ENCODE data around the gene IMMP2L. TPM values are rescaled to one million over a fixed set of nuclear protein-coding genes. Genes with fewer than 3 reads are reported as not detected.

IMMP2L gene
- polyA plus RNA-seq, 1 donor (not counting 4 experiments of a cell fraction or from before 2014, with no cell fraction given): 14.1 TPM

DNA sequence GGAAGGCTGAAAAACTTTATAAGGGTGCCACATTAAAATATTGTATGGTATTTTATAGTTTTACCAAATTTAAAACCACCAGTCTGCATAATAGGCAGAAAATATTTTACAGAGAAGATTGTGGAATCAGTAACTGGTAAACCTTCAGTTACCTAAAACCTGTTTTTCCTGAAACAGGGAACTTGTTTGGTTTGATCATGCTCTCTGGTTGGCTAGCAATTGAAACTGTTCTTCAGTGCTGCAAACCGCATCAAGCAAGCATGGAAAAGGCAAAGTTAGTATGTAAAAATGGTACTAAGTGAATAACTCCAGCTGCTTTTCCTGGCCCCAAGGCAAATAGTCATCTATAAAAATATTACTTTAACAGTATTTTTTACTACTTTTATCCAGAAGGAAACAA, 788.2 kb downstream of the IMMP2L start:
- Histone ChIP-seq H3K4me3 (ENCODE audit: control insufficient read depth in 2 of 3, extremely low read depth in 1 of 3, insufficient read depth in 2 of 3, low read depth in 1 of 3, low read length in 3 of 3) (no peak overlapping the region), H3K36me3 (ENCODE audit: control insufficient read depth in 2 of 2, extremely low read depth in 1 of 2, insufficient read depth in 2 of 2, low read length in 2 of 2) (no peaks in the 10 kb centered on the region), H2AFZ (ENCODE audit: control insufficient read depth, low read length) (no peak overlapping the region), H3K79me2 (ENCODE audit: control insufficient read depth, insufficient read depth, low read length) (no peaks in the 10 kb centered on the region), H3K4me2 (ENCODE audit: control insufficient read depth, extremely low read depth, insufficient read depth, low read depth, low read length) (no peak overlapping the region), H3K9me1 (ENCODE audit: control insufficient read depth, extremely low read depth, insufficient read depth, low read length) (no peaks in the 10 kb centered on the region), H4K20me1 (ENCODE audit: control insufficient read depth, extremely low read depth, insufficient read depth, low read length) (no peaks in the 10 kb centered on the region), H3K9me3 (ENCODE audit: control insufficient read depth, low read depth, low read length) (no peaks in the 10 kb centered on the region), H3K4me1 (ENCODE audit: control insufficient read depth, extremely low read depth, insufficient read depth, low read length) (no peaks in the 10 kb centered on the region), H3K27me3 (ENCODE audit: control insufficient read depth, extremely low read depth, insufficient read depth, low read length) (no peaks in the 10 kb centered on the region), H3K9ac (ENCODE audit: control insufficient read depth, extremely low read depth, insufficient read depth, low read length) (no peak overlapping the region), H3K27ac (ENCODE audit: control insufficient read depth, insufficient read depth, low read length) (no peak overlapping the region)
- dilution Hi-C loops (cut with MboI; ENCODE audit: extremely low pct_ligation_motif_present, low sequenced_read_pairs): no loop called here
- peak; percentile 49 for FAIRE-seq
- TF ChIP-seq, protein P1, sequence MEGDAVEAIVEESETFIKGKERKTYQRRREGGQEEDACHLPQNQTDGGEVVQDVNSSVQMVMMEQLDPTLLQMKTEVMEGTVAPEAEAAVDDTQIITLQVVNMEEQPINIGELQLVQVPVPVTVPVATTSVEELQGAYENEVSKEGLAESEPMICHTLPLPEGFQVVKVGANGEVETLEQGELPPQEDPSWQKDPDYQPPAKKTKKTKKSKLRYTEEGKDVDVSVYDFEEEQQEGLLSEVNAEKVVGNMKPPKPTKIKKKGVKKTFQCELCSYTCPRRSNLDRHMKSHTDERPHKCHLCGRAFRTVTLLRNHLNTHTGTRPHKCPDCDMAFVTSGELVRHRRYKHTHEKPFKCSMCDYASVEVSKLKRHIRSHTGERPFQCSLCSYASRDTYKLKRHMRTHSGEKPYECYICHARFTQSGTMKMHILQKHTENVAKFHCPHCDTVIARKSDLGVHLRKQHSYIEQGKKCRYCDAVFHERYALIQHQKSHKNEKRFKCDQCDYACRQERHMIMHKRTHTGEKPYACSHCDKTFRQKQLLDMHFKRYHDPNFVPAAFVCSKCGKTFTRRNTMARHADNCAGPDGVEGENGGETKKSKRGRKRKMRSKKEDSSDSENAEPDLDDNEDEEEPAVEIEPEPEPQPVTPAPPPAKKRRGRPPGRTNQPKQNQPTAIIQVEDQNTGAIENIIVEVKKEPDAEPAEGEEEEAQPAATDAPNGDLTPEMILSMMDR (optimal IDR thresholded peaks at IDR 0.05 in 1 of 3, IDR thresholded peaks at IDR 0.05 in 1 of 3, conservative IDR thresholded peaks at IDR 0.05 in 1 of 3; ENCODE audit: extremely low read depth in 1 of 3, insufficient read depth in 2 of 3, low read length in 3 of 3): no peak
- TF ChIP-seq EZH2 (IDR thresholded peaks at IDR 0.05; ENCODE audit: low read length): no peak
- DNase-seq (ENCODE audit: low read depth, low spot score): no peak

- no peaks in the 10 kb centered on the region for H3K36me3 ChIP-seq (ENCODE audit: control insufficient read depth in 2 of 2, extremely low read depth in 1 of 2, insufficient read depth in 2 of 2, low read length in 2 of 2)
Observed at GRCh38 chr7:110772615-110773014, 789.7 kb downstream of the IMMP2L start.

More at GRCh38 chr7:110772615-110773014, 789.7 kb downstream of the IMMP2L start:
- Histone ChIP-seq H3K4me3 (ENCODE audit: control insufficient read depth in 2 of 3, extremely low read depth in 1 of 3, insufficient read depth in 2 of 3, low read depth in 1 of 3, low read length in 3 of 3) (no peak overlapping the region), H3K4me2 (ENCODE audit: control insufficient read depth, extremely low read depth, insufficient read depth, low read depth, low read length) (no peak overlapping the region), H3K27ac (ENCODE audit: control insufficient read depth, insufficient read depth, low read length) (no peak overlapping the region), H3K4me1 (ENCODE audit: control insufficient read depth, extremely low read depth, insufficient read depth, low read length) (no peaks in the 10 kb centered on the region), H3K9ac (ENCODE audit: control insufficient read depth, extremely low read depth, insufficient read depth, low read length) (no peak overlapping the region), H3K9me1 (ENCODE audit: control insufficient read depth, extremely low read depth, insufficient read depth, low read length) (no peaks in the 10 kb centered on the region), H3K27me3 (ENCODE audit: control insufficient read depth, extremely low read depth, insufficient read depth, low read length) (no peaks in the 10 kb centered on the region), H3K79me2 (ENCODE audit: control insufficient read depth, insufficient read depth, low read length) (no peaks in the 10 kb centered on the region), H4K20me1 (ENCODE audit: control insufficient read depth, extremely low read depth, insufficient read depth, low read length) (no peaks in the 10 kb centered on the region), H3K9me3 (ENCODE audit: control insufficient read depth, low read depth, low read length) (no peaks in the 10 kb centered on the region), H2AFZ (ENCODE audit: control insufficient read depth, low read length) (no peak overlapping the region)
- dilution Hi-C loops (cut with MboI; ENCODE audit: extremely low pct_ligation_motif_present, low sequenced_read_pairs): no loop called here
- TF ChIP-seq EZH2 (IDR thresholded peaks at IDR 0.05; ENCODE audit: low read length): no peak
- TF ChIP-seq, protein P1 (optimal IDR thresholded peaks at IDR 0.05 in 1 of 3, IDR thresholded peaks at IDR 0.05 in 1 of 3, conservative IDR thresholded peaks at IDR 0.05 in 1 of 3; ENCODE audit: extremely low read depth in 1 of 3, insufficient read depth in 2 of 3, low read length in 3 of 3): no peak
- DNase-seq (ENCODE audit: low read depth, low spot score): no peak
- FAIRE-seq: no peak

Measured in keratinocyte (primary cell).